HCT116 (cell line): Measurements from ENCODE around the gene RAP1B.

Experiments used
- CEBPB ChIP-seq: IDR thresholded peaks from 2 replicates; pipeline ENCODE4 v1.6.1; 2012; ENCODE audit warnings: low read depth
- CTCF ChIP-seq, 3 experiments: fragments of 200-600 bp in 1 of 3; sonication (generic) in 1 of 3; IDR thresholded peaks in 2 of 3; conservative IDR thresholded peaks in 1 of 3; 2 replicates each; pipeline ENCODE4 v1.5.1; 2012 to 2017; ENCODE audit warnings: low read depth in 2 of 3, low read length in 2 of 3, antibody characterized with exemption in 1 of 3, borderline replicate concordance in 1 of 3, control low read depth in 1 of 3, mild to moderate bottlenecking in 1 of 3, mixed read lengths in 1 of 3, mixed run types in 1 of 3, moderate library complexity in 1 of 3; ENCODE audit not compliant: insufficient read depth in 1 of 3
- EGR1 ChIP-seq: IDR thresholded peaks from 2 replicates; pipeline ENCODE4 v1.6.1; 2012; ENCODE audit warnings: low read depth
- EZH2 ChIP-seq: fragments of 200-600 bp; sonication (generic); IDR thresholded peaks from 2 replicates; pipeline ENCODE4 v1.6.1; 2017; ENCODE audit warnings: antibody characterized with exemption, mixed run types
- MAX ChIP-seq: IDR thresholded peaks from 2 replicates; pipeline ENCODE4 v1.6.1; 2012
- RAD21 ChIP-seq: IDR thresholded peaks from 2 replicates; pipeline ENCODE4 v1.6.1; 2012; ENCODE audit warnings: low read depth, mild to moderate bottlenecking
- REST ChIP-seq: IDR thresholded peaks from 2 replicates; pipeline ENCODE4 v1.6.1; 2012; ENCODE audit warnings: low read depth
- SP1 ChIP-seq: IDR thresholded peaks from 2 replicates; pipeline ENCODE4 v1.6.1; 2012; ENCODE audit warnings: low read depth

- TF ChIP-seq MAX (no peak), REST (no peak), CTCF (IDR thresholded peaks at IDR 0.05 in 2 of 3, conservative IDR thresholded peaks at IDR 0.05 in 1 of 3; ENCODE audit: borderline replicate concordance in 1 of 3, insufficient read depth in 1 of 3, low read depth in 2 of 3, low read length in 2 of 3) (no peak), RAD21 (no peak), CEBPB (no peak), EGR1 (no peak), EZH2 (no peak), SP1 (no peak)
Observed at GRCh38 chr12:68608191-68608590, 2.5 kb upstream of the RAP1B start.
